ENCODE data around the gene TSFM.

DNA sequence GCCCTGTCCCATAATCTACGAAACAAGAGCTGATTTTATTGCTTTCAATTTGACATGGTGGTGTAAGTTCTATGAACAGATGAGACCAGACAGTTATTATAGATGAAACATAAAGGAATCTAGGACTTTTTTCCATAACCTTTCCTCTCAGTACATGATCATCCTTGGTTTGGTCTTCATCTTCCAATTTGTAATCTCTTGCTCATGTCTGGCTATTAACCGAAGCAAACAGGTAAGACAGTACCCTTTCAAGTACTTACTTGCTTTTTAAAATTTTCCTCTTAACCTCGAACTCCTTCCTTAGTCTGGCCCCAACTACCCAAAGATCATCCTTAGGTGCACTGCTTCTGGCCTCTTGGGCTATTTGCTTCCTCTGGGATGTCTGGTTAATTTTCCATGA lies 36.6 kb upstream of the TSFM start:
- no peak for TF ChIP-seq NR2F2 (IDR thresholded peaks at IDR 0.05)
- TF ChIP-seq, protein P1, sequence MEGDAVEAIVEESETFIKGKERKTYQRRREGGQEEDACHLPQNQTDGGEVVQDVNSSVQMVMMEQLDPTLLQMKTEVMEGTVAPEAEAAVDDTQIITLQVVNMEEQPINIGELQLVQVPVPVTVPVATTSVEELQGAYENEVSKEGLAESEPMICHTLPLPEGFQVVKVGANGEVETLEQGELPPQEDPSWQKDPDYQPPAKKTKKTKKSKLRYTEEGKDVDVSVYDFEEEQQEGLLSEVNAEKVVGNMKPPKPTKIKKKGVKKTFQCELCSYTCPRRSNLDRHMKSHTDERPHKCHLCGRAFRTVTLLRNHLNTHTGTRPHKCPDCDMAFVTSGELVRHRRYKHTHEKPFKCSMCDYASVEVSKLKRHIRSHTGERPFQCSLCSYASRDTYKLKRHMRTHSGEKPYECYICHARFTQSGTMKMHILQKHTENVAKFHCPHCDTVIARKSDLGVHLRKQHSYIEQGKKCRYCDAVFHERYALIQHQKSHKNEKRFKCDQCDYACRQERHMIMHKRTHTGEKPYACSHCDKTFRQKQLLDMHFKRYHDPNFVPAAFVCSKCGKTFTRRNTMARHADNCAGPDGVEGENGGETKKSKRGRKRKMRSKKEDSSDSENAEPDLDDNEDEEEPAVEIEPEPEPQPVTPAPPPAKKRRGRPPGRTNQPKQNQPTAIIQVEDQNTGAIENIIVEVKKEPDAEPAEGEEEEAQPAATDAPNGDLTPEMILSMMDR (IDR thresholded peaks at IDR 0.05; ENCODE audit: low read depth, low read length, missing input control), result no peak

All from liver (tissue), 3 donors.